Activated CD4-positive, alpha-beta T cell treated with anti-CD3 and anti-CD28 coated beads, Interleukin-2, amount 50 U/mL, for 48 hours (primary cell): ENCODE results near the gene CAMKMT.

Experiments used
- DNase-seq, 2 experiments: peaks; one replicate each; pipeline ENCODE4 v3.0.0-alpha.2; 2020

Gene CAMKMT

GRCh38 chr2:44605511-44605910, 243.8 kb downstream of the CAMKMT start:
- DNase-seq = no peak

DNA sequence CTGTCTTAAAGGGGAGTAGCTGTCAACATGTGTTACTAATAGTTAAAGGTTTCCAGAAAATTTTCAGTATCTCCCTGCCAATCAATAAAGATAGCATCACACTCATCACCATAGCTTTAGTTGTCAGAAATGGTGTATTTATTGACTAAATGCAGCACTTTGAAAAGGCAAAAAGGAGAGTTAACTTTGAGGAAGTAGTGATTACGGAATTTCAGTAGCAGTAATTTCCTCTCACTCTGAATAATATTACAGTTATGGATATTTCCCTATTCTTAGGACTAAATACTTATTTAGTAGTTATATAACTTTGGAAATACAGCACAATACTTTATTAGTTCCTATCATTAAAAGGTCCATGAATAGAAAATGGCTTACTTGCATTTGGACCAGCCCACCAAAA, 250.5 kb downstream of the CAMKMT start:
- no peak for DNase-seq

DNA sequence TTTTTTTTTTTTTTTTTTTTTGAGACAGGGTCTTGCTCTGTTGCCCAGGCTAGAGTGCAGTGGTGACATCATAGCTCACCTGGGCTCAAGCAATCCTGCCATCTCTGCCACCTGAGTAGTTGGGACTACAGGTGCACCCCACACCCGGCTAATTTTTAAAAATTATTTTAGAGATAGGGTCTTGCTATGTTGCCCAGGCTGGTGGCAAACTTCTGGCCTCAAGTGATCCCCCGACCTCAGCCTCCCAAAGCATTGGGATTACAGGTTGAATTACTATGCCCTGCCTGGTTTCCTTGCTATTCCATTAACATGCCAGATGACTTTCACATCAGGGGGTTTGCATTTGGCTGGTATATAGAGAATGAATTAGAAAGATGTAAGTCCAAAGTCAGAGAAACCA, 253.2 kb downstream of the CAMKMT start:
- DNase-seq = no peak

DNA sequence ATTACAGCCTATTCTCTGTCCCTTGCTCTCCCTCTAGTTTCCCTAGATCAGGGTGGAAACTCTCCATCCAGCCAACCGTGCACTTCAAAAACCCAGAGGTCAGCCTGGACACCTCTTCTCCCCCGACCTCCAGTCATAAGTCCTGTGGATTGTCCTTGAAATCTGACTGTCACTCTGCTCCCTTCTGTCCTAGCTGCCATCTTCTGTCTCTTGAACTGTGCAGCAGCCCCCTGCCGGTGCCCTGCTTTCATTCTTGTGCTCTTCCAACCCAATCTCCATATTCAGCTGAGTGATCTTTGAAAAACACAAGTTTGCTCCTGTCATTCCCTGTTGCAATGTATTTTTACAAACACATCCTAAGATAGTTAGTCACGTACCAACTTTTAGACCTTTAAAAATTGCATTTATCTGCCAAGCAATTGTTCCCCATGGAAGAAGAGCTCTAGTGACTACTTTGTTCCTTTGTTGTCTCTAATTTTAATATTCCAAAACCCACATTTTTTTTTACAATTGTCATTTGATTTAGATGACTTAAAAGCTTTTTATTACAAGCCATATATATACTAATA, 254.3 kb downstream of the CAMKMT start:
- no peak for DNase-seq

DNA sequence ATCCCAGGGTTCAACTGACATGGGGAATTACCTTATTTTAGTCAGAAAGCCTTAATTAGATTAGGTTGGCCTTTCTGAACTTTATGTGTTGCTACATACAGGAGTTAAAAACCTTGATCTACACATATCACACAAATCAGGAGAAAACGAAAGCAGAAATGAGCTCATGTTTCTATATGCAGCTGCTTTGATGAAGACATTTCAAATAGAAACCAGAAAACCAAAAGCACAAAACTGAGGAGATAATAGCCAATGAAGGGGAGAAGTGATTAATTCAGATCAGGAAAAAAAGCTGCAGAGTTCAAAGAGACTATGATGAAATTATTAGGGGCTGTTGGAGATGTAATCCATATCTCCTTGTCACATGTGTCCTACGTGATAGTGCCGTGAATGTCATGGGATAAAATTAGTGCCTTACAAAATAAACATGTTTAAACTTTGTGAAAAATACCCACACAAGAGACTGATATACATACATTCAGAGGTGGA, 255.0 kb downstream of the CAMKMT start:
- DNase-seq = no peak

GRCh38 chr2:44618251-44619023, 256.7 kb downstream of the CAMKMT start:
- DNase-seq = no peak

DNA sequence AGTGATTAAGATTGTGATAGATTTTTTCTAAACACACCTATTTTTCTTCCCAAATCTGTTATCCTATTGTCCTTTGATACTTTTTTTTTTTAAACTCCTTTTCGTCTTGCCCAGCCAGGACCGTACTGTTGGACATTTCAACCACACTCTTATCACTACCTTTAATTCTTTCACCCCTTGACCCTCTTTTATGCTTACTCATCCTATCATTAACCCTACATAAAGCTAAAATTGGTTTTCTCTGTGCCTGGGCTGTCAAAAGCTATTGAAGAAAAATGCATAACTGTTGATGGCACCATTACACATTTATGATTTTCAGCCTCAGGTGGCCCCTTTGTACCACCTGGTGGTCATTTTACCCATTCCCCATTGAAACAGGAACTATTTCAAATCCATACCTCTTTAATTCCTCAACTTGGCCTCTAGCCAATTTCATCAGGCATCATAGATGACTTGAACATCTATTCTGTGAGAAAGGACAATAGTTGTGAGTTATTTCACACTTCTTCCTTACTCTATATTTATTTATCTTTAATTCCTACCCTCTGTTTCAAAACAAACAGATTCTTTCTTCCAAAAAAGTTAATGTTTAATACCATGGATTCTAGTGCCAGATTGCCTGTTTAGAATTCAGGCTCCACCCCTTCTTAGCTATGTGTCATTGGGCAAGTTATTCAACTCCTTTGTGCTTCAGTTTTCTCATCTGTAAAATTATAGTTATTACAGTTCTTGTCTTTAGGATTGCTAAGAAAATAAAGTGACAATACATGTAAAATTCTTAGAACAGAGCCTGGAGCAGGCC, 258.6 kb downstream of the CAMKMT start:
- DNase-seq = no peak

DNA sequence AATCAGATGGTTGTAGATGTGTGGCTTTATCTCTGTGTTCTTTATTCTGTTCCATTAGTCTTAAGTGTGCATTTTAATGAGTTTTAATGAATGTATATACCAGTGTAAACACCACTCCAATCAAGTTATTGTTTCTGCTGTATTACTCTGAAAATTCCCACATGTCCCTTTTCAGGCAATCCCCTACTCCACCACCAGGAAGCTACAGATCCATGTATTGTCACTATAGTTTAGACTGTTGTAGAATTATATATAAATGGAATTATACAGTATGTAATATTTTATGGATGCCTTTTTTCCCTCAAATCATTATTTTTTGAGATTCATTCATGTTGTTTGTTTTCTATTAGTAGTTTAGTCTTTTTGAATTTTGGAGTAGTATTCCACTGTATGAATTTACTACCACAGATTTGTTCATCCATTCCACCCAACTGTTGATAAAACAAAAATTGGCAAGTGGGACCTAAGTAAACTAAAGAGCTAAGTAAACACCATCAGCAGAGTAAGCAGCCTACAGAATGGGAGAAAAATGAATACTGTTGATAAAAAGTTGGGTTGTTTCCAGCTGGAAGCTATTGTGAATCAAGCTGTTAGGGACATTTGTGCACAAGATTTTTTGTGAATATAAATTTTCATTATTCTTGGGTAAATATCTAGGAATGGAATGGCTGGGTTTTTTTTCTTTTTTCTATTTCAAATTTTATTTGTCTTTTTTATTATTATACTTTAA, 262.0 kb downstream of the CAMKMT start:
- no peak for DNase-seq

DNA sequence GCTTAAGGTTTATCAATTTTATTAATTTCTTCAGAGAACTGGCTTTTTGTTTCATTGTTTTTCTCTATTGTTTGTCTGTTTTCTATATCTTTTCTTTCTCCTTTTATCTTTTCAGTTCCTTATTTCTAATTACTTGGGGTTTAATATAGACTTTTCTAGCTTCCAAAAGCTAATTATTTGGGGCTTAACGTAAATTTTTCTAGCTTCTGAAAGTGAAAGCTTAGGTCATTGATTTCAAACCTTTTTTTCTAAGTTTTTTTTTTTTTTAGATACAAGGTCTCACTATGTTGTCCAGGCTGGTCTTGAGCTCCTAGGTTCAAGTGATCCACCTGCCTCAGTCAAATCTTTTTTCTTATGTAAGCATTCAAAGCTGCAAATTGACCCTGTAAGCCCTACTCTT, 266.6 kb downstream of the CAMKMT start:
- no peak for DNase-seq

DNA sequence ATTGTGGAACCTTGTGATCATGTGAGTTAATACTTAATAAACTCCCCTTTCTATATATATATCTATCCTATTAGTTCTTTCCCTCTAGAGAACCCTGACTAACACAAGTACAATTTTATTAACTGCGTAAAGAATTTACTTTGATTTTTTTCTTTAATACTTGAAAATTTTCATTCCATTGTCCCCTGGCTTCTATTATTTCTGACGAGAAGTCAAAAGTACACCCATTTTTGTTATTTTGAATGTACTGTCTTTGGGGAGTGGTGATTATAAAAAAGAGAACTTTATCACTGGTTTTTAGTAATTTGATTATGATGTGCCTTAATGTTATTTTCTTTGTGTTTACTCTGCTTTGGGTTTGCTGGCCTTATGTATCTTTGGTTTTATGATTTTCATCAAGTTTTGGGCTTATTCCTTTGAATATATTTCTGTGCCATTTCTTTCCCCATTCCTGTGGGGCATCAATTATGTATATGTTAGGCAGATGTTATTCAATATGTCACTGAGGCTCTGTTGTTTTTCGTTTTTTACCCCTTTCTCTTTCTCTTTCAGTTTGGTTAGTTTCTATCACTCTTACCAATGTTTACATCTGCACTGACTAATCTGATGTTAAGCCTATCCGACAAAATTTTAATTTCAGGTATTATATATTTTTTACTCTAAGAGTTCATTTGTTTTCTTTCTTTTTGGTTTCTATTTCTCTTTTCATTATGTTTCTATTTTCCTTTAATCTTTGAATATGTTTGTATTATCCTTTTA, 271.4 kb downstream of the CAMKMT start:
- DNase-seq = no peak

- no peak for DNase-seq
Observed at GRCh38 chr2:44635725-44636124, 274.0 kb downstream of the CAMKMT start.

GRCh38 chr2:44638649-44639048, 276.9 kb downstream of the CAMKMT start:
- no peak for DNase-seq

GRCh38 chr2:44639399-44639798, 277.7 kb downstream of the CAMKMT start:
- no peak for DNase-seq

DNA sequence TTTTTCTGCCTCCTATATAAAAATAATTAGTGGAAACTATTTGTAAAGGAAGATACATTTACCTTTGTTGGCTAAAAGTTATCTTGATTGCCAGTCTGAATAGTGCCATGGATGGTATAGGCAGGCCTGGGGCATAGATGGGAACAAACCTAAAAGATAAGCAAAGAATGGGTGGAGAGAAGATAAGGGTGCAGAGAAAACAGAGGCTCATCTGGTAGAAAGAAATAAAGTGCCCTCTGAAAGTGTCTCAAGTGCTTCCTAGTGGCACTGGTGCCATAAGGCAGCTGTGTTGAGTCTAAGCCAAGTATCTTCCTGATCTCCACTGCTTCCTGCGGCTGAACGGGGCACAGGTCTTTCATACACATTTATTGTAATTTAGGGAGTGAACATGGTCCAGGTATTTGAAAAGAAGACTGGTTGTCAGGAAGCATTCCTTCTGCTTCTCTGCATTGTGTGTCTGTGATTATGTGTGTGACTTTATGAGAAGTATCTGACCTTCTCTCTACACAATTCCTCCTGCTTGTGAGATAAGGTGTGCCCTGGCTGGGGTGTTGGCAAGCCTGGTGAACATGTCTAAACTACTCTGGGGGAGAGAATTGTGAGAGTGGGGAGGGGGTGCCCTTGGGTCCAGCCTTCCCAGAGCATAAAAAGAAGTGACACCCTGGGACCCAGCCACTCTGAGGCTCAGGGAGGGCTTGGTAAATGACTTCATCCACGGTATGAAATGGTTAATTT, 280.5 kb downstream of the CAMKMT start:
- DNase-seq = no peak

DNA sequence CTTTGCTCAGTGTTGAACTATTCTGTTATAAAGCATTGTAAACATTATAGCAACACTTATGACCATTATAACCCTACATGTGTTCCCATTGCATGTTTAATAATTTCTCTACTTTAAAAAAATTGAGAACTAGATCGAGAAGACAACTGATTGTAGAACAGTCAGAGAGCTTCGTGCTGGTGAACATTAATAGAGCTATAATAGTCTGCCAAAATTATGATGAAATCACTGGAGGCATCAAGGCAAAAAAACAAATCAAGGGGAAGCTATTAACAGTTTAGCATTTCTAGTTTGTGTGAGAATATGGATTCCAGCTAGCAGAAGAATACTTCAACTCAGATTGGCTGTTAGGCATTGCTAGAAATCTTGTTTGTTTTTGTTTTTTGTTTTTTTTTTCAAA, 284.2 kb downstream of the CAMKMT start:
- no peak for DNase-seq

DNA sequence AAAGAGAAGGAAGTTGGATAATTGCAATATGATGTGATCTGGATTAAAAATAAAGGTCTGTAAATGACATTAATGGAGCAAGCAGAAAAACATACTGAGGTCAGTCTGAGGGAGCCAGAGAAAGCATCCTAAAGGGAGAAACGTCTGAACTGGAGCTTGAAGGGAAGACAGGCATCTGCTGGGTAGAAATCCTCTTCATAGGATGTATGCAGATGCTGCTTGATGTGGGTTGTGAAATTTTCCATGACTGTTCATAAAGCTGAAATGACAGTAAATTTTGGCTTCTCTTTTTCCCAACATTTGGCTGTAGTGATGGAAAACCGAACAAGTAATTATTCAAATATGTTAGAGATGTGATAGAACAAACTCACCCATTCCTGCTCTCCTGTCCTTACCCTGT, 287.6 kb downstream of the CAMKMT start:
- DNase-seq = no peak

GRCh38 chr2:44650796-44651195, 289.0 kb downstream of the CAMKMT start:
- no peak for DNase-seq

- no peak for DNase-seq
Observed at GRCh38 chr2:44651974-44652373, 290.2 kb downstream of the CAMKMT start.

GRCh38 chr2:44652701-44653100, 291.0 kb downstream of the CAMKMT start:
- no peak for DNase-seq

- DNase-seq = no peak
Observed at GRCh38 chr2:44655401-44655864, 293.7 kb downstream of the CAMKMT start.

GRCh38 chr2:44656460-44656859, 294.7 kb downstream of the CAMKMT start:
- DNase-seq = no peak
